Cardiac septum (tissue), 1 donor: Measurements from ENCODE around the gene DYNLT1. TPM values are rescaled to one million over a fixed set of nuclear protein-coding genes. Genes with fewer than 3 reads are reported as not detected.
"Not testable (repeated sequence)": the region's sequence is repeated elsewhere in the genome, so short reads cannot be mapped to it uniquely, and the experiment has no call there.

ENCODE experiments used
- DNase-seq: peaks from one replicate; pipeline ENCODE4 v3.0.0-alpha.2; 2020; ENCODE audit warnings: low spot score
- intact Hi-C: fragments of 100-400 bp; cut with DNase I; formaldehyde crosslinking; loops from one replicate; pipeline ENCODE4 v1.14.0; 2022
- total RNA-seq: library from RNA; stranded (reverse); fragmentation: NEBNext Ultra II Directional; extraction: Animal tissue kit (Norgen Biotek cat#: 25700); gene quantifications from one replicate; pipeline ENCODE4 v1.2.1, GENCODE V29; 2021
- donor health status: DM: no; HTN: no; CAD: no.

The DYNLT1 gene
- total RNA-seq, 1 donor from 2014 or later = 131 TPM

GRCh38 chr6:158646023-158646910 is 1.7 kb upstream of the DYNLT1 start:
- intact Hi-C loops = no loop called here
- DNase-seq = no peak

- intact Hi-C loops = no loop called here
- DNase-seq = no peak
Observed at GRCh38 chr6:158645064-158646022, 800 bp upstream of the DYNLT1 start.

GRCh38 chr6:158643836-158644230 is 710 bp downstream of the DYNLT1 start:
- no peak for DNase-seq
- intact Hi-C loops = loop anchor here (5.0 kb wide), 1 partner anchor 63 kb away; no protein-coding TSS in a partner anchor

- DNase-seq = no peak
- intact Hi-C loops = loop anchor here (5.0 kb wide), 1 partner anchor 65 kb away; no protein-coding TSS in a partner anchor
Observed at GRCh38 chr6:158642097-158642601, 2.4 kb downstream of the DYNLT1 start.

GRCh38 chr6:158640519-158640918 is 4.0 kb downstream of the DYNLT1 start:
- intact Hi-C loops = loop anchor here (5.0 kb wide), 1 partner anchor 67 kb away; no protein-coding TSS in a partner anchor
- DNase-seq = no peak

- intact Hi-C loops = no loop called here
- no peak for DNase-seq
Observed at GRCh38 chr6:158639056-158639455, 5.5 kb downstream of the DYNLT1 start.

GRCh38 chr6:158638324-158638854 is 6.2 kb downstream of the DYNLT1 start:
- DNase-seq = no peak
- intact Hi-C loops = no loop called here

GRCh38 chr6:158636778-158637177 is 7.8 kb downstream of the DYNLT1 start:
- no peak for DNase-seq
- intact Hi-C loops = no loop called here

GRCh38 chr6:158635427-158636073 is 9.0 kb downstream of the DYNLT1 start:
- DNase-seq = no peak
- intact Hi-C loops = no loop called here

GRCh38 chr6:158634695-158635426 is 9.7 kb downstream of the DYNLT1 start:
- DNase-seq = no peak
- intact Hi-C loops = no loop called here

GRCh38 chr6:158633127-158633526 is 11.4 kb downstream of the DYNLT1 start:
- no peak for DNase-seq
- intact Hi-C loops = no loop called here

GRCh38 chr6:158632538-158633119 is 11.9 kb downstream of the DYNLT1 start:
- intact Hi-C loops, DNase-seq: not testable (repeated sequence)

- peak; percentile 89 for DNase-seq
- intact Hi-C loops = no loop called here
Observed at GRCh38 chr6:158631678-158632537, 12.6 kb downstream of the DYNLT1 start.

GRCh38 chr6:158630938-158631616 is 13.5 kb downstream of the DYNLT1 start:
- intact Hi-C loops = no loop called here
- DNase-seq = no peak

- DNase-seq = no peak
- intact Hi-C loops = loop anchor here (5.0 kb wide), 1 partner anchor 63 kb away; no protein-coding TSS in a partner anchor
Observed at GRCh38 chr6:158629367-158630221, 14.9 kb downstream of the DYNLT1 start.

GRCh38 chr6:158628542-158628941 is 16.0 kb downstream of the DYNLT1 start:
- DNase-seq = no peak
- intact Hi-C loops = loop anchor here (5.0 kb wide), 1 partner anchor 64 kb away; no protein-coding TSS in a partner anchor
